ENCODE results near the gene IRAK2. TPM values are rescaled to one million over a fixed set of nuclear protein-coding genes. Genes with fewer than 3 reads are reported as not detected.

The IRAK2 gene
- total and polyA plus RNA-seq, 2 of the 8 experiments (the other 6 are each of a cell fraction or from before 2014, with no cell fraction given) = 1.5 TPM

GRCh38 chr3:10251006-10251405 lies 86.3 kb downstream of the IRAK2 start:
- Histone ChIP-seq H4K20me1 (replicated peaks in 1 of 2; ENCODE audit: control insufficient read depth in 1 of 2, insufficient read depth in 2 of 2, low read length in 2 of 2) (peaks cover 0 to 6% of the 10 kb centered on the region in 2 experiments), H2BK5ac (ENCODE audit: low read depth, low read length) (no peak overlapping the region; the same call in 1 of the 2 replicates), H3K23me2 (ENCODE audit: low read depth, low read length) (peaks cover 12% of the 10 kb centered on the region; the same call in 1 of the 2 replicates), H3K9me3 (ENCODE audit: insufficient read depth in 2 of 2, low read depth in 1 of 2, low read length in 1 of 2) (no peaks in the 10 kb centered on the region), H3K14ac (ENCODE audit: insufficient read length) (no peak overlapping the region), H3K79me1 (ENCODE audit: low read depth, low read length) (peaks cover 21% of the 10 kb centered on the region), H3K79me2 (ENCODE audit: control insufficient read depth in 1 of 2, insufficient read depth in 2 of 2, low read length in 2 of 2) (peaks cover 0 to 48% of the 10 kb centered on the region in 2 experiments; a peak in 2 of 4 replicates), H3K23ac (ENCODE audit: insufficient read length) (no peak overlapping the region), H3K56ac (replicated peaks; ENCODE audit: insufficient read length, low read depth, low read length) (no peak overlapping the region), H4K8ac (ENCODE audit: extremely low read depth, insufficient read depth, low read length) (no peak overlapping the region), H3K36me3 (ENCODE audit: control insufficient read depth in 2 of 4, insufficient read depth in 4 of 4, low read length in 3 of 4) (peaks cover 4 to 18% (median 11%) of the 10 kb centered on the region in 4 experiments; a peak in 6 of 8 replicates), H4K5ac (ENCODE audit: insufficient read length, low read depth, low read length) (no peak overlapping the region), H2BK120ac (replicated peaks; ENCODE audit: low read depth, low read length) (no peak overlapping the region), H3K4me1 (replicated peaks in 1 of 4; ENCODE audit: control insufficient read depth in 3 of 4, insufficient read depth in 4 of 4, low read length in 3 of 4) (peaks cover 0 to 11% (median 7%) of the 10 kb centered on the region in 4 experiments; a peak in 6 of 7 replicates), H2AFZ (ENCODE audit: low read length) (no peak overlapping the region), H4K91ac (replicated peaks; ENCODE audit: insufficient read length, low read length) (no peak overlapping the region), H3K27me3 (replicated peaks in 1 of 4; ENCODE audit: control insufficient read depth in 3 of 4, extremely low read depth in 1 of 4, insufficient read depth in 3 of 4, low read length in 3 of 4) (no peaks in the 10 kb centered on the region), H3K27ac (ENCODE audit: low read depth, low read length) (no peak overlapping the region), H2BK20ac (ENCODE audit: low read length) (no peak overlapping the region), H3K18ac (ENCODE audit: extremely low read depth, low read length) (no peak overlapping the region), H2AK5ac (ENCODE audit: low read depth, low read length) (no peak overlapping the region), H2BK15ac (ENCODE audit: low read length) (no peak overlapping the region), H3K9ac (replicated peaks in 1 of 4; ENCODE audit: extremely low read depth in 1 of 4, low read depth in 3 of 4, low read length in 3 of 4) (no peak overlapping the region), H3K4ac (replicated peaks; ENCODE audit: insufficient read length, low read depth, low read length) (no peak overlapping the region), H3K4me2 (ENCODE audit: insufficient read depth in 1 of 2, low read depth in 2 of 2, low read length in 2 of 2) (peak overlapping the region; percentile 98 to 99; a peak in 1 of 4 replicates), H2BK12ac (ENCODE audit: low read depth, low read length) (no peak overlapping the region), H3K4me3 (ENCODE audit: extremely low read depth in 1 of 4, insufficient read depth in 2 of 4, low read depth in 3 of 4, low read length in 4 of 4) (0 out of 8 replicates have a peak overlapping the region, but pooled peaks of 1 of the 4 experiments have one; percentile 89)
- DNase-seq (ENCODE audit: low read depth in 1 of 2, low spot score in 2 of 2) = no peak
- 86% methylated on average over 3 of the region's 3 CpGs; no CpG with 5 or more reads in 1 of the 2 experiments for WGBS, 2 experiments (ENCODE audit: extremely low coverage in 1 of 2, insufficient coverage in 1 of 2, insufficient read length in 1 of 2, insufficient replicate concordance in 2 of 2, low coverage in 1 of 2, low lambda C conversion rate in 2 of 2, missing lambda C conversion rate in 1 of 2)
- ChIA-PET CTCF (ENCODE audit: partially characterized antibody) (interaction anchor here (0.6 to 1.8 kb wide), 3 partner anchors 10 to 1390 kb away, joined by 3 to 6 read pairs (median 4); no protein-coding TSS in a partner anchor), POLR2A (ENCODE audit: partially characterized antibody) (interaction anchor here (0.6 to 4.7 kb wide), 2 partner anchors 12 to 96 kb away, joined by 4 to 26 read pairs; no protein-coding TSS in a partner anchor)
- no peak for FAIRE-seq
- TF ChIP-seq SIX5 (IDR thresholded peaks at IDR 0.05; ENCODE audit: low read depth, low read length) = no peak
- no peak for TF ChIP-seq RNF2 (IDR thresholded peaks at IDR 0.05; ENCODE audit: borderline replicate concordance, low read depth, low read length, missing control alignments, poor library complexity, severe bottlenecking)
- TF ChIP-seq TAF1 (IDR thresholded peaks at IDR 0.05; ENCODE audit: low read depth, low read length) = no peak
- TF ChIP-seq POU5F1 (IDR thresholded peaks at IDR 0.05; ENCODE audit: low read depth, low read length) = no peak
- TF ChIP-seq SAP30 (IDR thresholded peaks at IDR 0.05; ENCODE audit: insufficient read depth, insufficient replicate concordance, low read length) = no peak
- no peak for TF ChIP-seq CHD2 (IDR thresholded peaks at IDR 0.05; ENCODE audit: low read length)
- TF ChIP-seq NRF1 (IDR thresholded peaks at IDR 0.05; ENCODE audit: low read depth, low read length) = no peak
- TF ChIP-seq HDAC6 (IDR thresholded peaks at IDR 0.05; ENCODE audit: low read depth, low read length) = no peak

All from H1 (cell line).